WTC11 (cell line): ENCODE data around the gene SNU13.
"Not testable (repeated sequence)": the region's sequence is repeated elsewhere in the genome, so short reads cannot be mapped to it uniquely, and the experiment has no call there.

Source experiments
- ATF3 ChIP-seq: sonication (generic); formaldehyde crosslinking; conservative IDR thresholded peaks from 2 replicates; pipeline ENCODE4 v1.8.1; 2022; ENCODE audit warnings: mild to moderate bottlenecking, missing genetic modification reagents
- CREM ChIP-seq: sonication (generic); formaldehyde crosslinking; IDR thresholded peaks from 2 replicates; pipeline ENCODE4 v1.8.1; 2022; ENCODE audit warnings: mild to moderate bottlenecking, missing genetic modification reagents, moderate library complexity
- CTCF ChIP-seq: fragments of 200-600 bp; IDR thresholded peaks from 2 replicates; pipeline ENCODE4 v1.8.0; 2022; ENCODE audit warnings: antibody characterized with exemption
- JUN ChIP-seq: sonication (generic); formaldehyde crosslinking; IDR thresholded peaks from 2 replicates; pipeline ENCODE4 v1.8.0; 2023; ENCODE audit warnings: mild to moderate bottlenecking, missing genetic modification reagents
- KAT7 ChIP-seq: sonication (generic); formaldehyde crosslinking; IDR thresholded peaks from 2 replicates; pipeline ENCODE4 v1.8.1; 2023; ENCODE audit warnings: missing genetic modification reagents, mild to moderate bottlenecking, borderline replicate concordance
- MAX ChIP-seq: sonication (generic); formaldehyde crosslinking; IDR thresholded peaks from 2 replicates; pipeline ENCODE4 v1.8.0; 2022; ENCODE audit warnings: mild to moderate bottlenecking, missing genetic modification reagents
- TCF7 ChIP-seq: sonication (generic); formaldehyde crosslinking; IDR thresholded peaks from 2 replicates; pipeline ENCODE4 v1.8.0; 2022; ENCODE audit warnings: mild to moderate bottlenecking, low read depth, missing genetic modification reagents, moderate library complexity
- TEAD4 ChIP-seq: sonication (generic); formaldehyde crosslinking; IDR thresholded peaks from 2 replicates; pipeline ENCODE4 v1.8.0; 2022; ENCODE audit warnings: mild to moderate bottlenecking, missing genetic modification reagents
- USF2 ChIP-seq: sonication (generic); formaldehyde crosslinking; IDR thresholded peaks from 2 replicates; pipeline ENCODE4 v1.8.1; 2023; ENCODE audit warnings: mild to moderate bottlenecking, missing genetic modification reagents, moderate library complexity
- ZNF121 ChIP-seq: sonication (generic); formaldehyde crosslinking; IDR thresholded peaks from 2 replicates; pipeline ENCODE4 v1.8.0; 2023; ENCODE audit warnings: missing genetic modification reagents
- ZNF263 ChIP-seq: sonication (generic); formaldehyde crosslinking; IDR thresholded peaks from 2 replicates; pipeline ENCODE4 v1.8.1; 2022; ENCODE audit warnings: low read depth, mild to moderate bottlenecking, moderate library complexity, missing genetic modification reagents

GRCh38 chr22:41672096-41672495, 16.6 kb downstream of the SNU13 start:
- not testable (repeated sequence) for TF ChIP-seq CTCF; ZNF121; JUN; TEAD4 (CRISPR knock-in tag); KAT7 (CRISPR knock-in tag); TCF7 (CRISPR knock-in tag); USF2 (CRISPR knock-in tag); MAX; ATF3 (CRISPR knock-in tag); ZNF263 (CRISPR knock-in tag); CREM (CRISPR knock-in tag)
